Muscle of leg (tissue), 11 donors: Measurements from ENCODE around the gene RNF44. TPM values are rescaled to one million over a fixed set of nuclear protein-coding genes. Genes with fewer than 3 reads are reported as not detected.
A peak's percentile ranks its signal among the peaks of the same experiment; 100 is the strongest.

Experiments
- DNase-seq: peaks from one replicate; pipeline ENCODE4 v3.0.0; 2013
- H3K27ac ChIP-seq: one replicate; pipeline ENCODE4 v1.5.1; 2013; ENCODE audit warnings: mild to moderate bottlenecking, low read length, control low read depth
- H3K27me3 ChIP-seq: one replicate; pipeline ENCODE4 v1.6.1; 2013; ENCODE audit warnings: low read length; ENCODE audit not compliant: control insufficient read depth, insufficient read depth
- H3K36me3 ChIP-seq: one replicate; pipeline ENCODE4 v1.6.1; 2013; ENCODE audit warnings: low read length; ENCODE audit not compliant: control insufficient read depth, insufficient read depth
- H3K4me1 ChIP-seq: one replicate; pipeline ENCODE4 v1.6.1; 2013; ENCODE audit warnings: low read length; ENCODE audit not compliant: control insufficient read depth, insufficient read depth
- H3K4me3 ChIP-seq: one replicate; pipeline ENCODE4 v1.5.1; 2013; ENCODE audit warnings: low read length, control low read depth
- H3K9me3 ChIP-seq: replicated peaks from 2 replicates; pipeline ENCODE4 v1.6.1; 2013; ENCODE audit warnings: low read depth, low read length; ENCODE audit not compliant: control insufficient read depth
- WGBS: methylation state at CpG from one replicate; pipeline ENCODE4 v1.1.5; 2013; ENCODE audit warnings: missing lambda C conversion rate; ENCODE audit not compliant: insufficient coverage; 5-methylcytosine and 5-hydroxymethylcytosine counted together
- polyA plus RNA-seq, 8 donors: library from polyadenylated mRNA; unstranded; fragments of 120-200 nt; gene quantifications; one replicate each; pipeline versions ENCODE4 v1.2.1 to v1.2.3, GENCODE V29; 2013; ENCODE audit warnings: inconsistent platforms in 1 of 8, low replicate concordance in 1 of 8; ENCODE audit not compliant: insufficient read length in 8 of 8, insufficient read depth in 1 of 8
- total RNA-seq: library from RNA; stranded (reverse); fragments of 120-200 nt; gene quantifications from one replicate; pipeline ENCODE4 v1.2.4, GENCODE V29; 2013

RNF44 gene
- total and polyA plus RNA-seq, 9 donors, result 9.1 to 39.5 (median 30.8) TPM

DNA sequence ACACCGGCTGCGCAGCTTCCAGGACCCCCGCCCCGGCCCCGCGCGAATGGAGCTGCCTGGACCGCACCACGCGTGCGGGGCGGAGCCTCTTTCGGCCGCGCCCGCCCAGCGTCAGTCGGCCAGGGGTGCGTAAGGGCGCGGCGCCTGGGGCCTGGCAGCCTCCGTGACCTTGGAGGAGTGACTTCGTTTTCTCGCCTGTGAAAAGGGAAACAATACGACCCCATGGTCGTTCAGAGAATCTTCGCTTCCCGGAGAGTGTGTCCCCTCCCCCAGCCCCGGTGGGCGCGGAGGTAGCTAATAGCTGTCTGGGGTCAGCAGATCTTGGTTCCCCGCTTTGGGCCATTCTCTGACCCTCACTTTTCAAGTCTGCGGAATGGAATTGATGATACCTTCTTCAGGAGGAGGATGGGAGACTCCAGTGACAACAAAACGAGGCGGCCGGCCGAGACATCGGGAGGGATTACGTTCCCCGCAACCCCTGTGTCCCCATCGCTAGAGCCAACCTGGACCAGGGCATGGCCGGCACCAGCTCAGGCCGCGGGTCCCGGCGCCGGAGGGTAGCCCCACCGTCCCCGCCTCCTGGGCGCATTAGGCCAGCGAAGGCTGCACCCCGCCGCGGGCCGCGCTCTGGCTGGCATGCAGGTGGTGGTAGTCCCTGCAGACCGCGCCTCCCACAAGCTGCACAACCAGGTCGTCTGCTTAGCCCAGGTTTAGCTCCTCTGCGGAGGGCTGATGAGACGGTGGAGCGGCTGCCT lies 6.4 kb upstream of the RNF44 start:
- Histone ChIP-seq H3K4me3 (peak overlapping the region; percentile 54), H3K27ac (peak overlapping the region; percentile 37), H3K27me3 (no peaks in the 10 kb centered on the region), H3K36me3 (no peaks in the 10 kb centered on the region), H3K4me1 (peaks cover 25% of the 10 kb centered on the region), H3K9me3 (no peaks in the 10 kb centered on the region)
- DNase-seq, result peak; percentile 77
- WGBS, result under 1% methylated on average over 56 of the region's 63 CpGs

DNA sequence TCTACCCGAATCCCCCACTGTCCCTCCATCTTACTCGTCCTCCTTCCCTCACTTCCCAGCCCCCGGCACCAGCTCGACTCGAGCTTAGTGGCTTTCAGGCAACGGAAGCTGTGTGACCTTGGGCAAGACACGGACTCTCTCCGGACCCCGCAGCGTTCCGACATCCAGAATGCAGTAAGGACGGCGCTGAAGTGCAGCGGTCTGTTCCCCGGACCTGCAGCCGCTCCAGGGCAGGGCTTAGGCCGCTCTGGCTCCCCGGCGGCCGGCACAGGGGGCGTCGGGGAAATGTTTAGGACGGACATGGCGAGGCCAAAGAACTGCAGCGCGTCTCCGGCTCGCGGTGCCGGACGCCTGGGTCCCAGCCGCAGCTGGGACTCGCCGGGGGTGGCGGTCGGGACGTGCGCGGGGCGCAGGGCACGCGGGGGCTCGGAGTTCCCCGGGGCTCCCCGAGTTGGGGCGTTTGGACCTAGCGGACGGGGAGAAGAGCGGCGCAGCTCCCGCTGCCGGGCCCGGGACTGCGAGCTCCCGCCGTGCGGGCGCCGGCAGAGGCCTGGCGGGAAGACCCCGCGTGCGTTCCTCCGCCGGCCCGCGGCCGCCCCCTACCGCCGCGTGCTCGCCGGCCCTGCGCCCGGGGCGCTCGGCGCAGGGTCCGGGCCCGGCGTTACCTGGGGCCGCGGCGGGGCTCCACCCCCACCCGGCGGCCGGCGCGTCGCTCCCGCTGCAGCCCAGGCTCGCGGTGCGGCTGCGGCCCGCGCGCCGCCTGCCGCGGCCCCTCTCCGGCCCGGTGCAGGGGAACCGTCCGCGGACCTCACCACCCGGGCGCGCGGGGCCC lies 5.6 kb upstream of the RNF44 start:
- Histone ChIP-seq H3K4me3 (peak overlapping the region; percentile 54), H3K4me1 (peaks cover 31% of the 10 kb centered on the region), H3K27ac (peak overlapping the region; percentile 15), H3K36me3 (no peaks in the 10 kb centered on the region), H3K27me3 (no peaks in the 10 kb centered on the region), H3K9me3 (no peaks in the 10 kb centered on the region)
- WGBS, result under 1% methylated on average over 110 of the region's 110 CpGs
- DNase-seq, result peak; percentile 54

DNA sequence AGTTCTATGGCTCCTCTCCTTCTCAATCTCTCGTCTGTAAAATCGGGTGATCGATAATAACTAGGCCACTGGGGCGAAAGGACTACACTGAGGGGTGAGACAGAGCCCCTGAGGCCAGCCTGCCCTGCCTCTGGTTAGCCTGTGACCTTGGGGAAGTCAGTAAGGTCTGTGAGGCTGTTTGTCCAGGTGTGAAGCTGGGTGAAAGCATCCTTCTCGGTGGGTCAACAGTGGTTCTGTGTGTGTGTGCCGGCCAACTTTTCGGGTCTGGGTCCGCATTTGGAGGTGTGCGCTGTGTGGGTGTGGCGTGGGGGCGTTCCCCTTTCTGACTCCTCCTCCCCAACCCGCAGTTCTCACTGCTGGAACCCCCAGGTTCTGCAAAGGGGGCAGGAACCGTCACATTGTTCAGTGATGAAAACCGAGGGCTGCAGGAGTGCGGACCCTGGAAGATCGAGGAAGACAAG lies 5.0 kb upstream of the RNF44 start:
- H3K4me1 ChIP-seq, result peaks cover 31% of the 10 kb centered on the region
- H3K27me3 ChIP-seq, result no peaks in the 10 kb centered on the region
- DNase-seq, result no peak
- 51% methylated on average over 7 of the region's 16 CpGs for WGBS
- H3K9me3 ChIP-seq, result no peaks in the 10 kb centered on the region
- H3K36me3 ChIP-seq, result no peaks in the 10 kb centered on the region
- H3K4me3 ChIP-seq, result peak overlapping the region; percentile 51
- H3K27ac ChIP-seq, result peak overlapping the region; percentile 47

DNA sequence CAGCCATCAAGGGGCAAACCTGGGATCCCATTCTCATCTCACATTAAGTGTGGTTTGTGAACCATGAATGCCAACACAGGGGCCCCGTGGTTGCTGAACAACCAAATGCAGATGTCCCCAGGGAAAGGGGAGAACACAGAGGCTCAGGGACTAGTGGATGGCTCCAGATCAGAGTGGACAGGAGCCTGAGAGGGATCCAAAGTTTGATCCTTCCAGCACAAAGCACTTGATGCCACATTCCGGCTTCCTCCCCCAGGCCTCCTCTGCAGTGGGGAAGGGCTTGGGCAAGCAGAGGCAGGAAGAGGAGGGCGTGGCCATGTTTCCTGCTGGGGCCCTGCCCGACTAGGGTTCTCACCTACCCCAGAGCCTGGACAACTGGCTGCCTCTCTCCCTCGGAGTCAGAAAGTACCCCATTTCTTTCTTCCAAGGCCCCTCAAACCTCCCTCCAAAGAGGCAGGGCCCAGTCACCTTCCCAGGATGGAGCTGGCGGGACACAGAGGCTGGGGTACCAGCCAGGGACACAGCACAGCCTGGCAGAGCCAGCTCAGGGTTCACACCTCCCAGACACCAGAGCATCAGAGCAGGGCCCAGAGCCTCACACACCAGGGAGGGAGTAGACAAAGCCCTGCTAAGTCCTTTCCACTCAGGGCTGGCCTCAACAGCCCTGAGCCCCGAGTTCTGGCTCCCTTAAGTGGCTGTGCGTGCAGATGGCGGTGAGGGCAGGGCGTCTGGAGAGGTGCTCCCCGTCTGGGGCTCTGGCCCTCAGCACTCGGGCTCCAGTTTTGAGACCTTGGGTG lies 4.3 kb upstream of the RNF44 start:
- Histone ChIP-seq H3K36me3 (no peaks in the 10 kb centered on the region), H3K4me1 (peaks cover 31% of the 10 kb centered on the region), H3K27ac (peak overlapping the region; percentile 47), H3K4me3 (no peak overlapping the region), H3K27me3 (no peaks in the 10 kb centered on the region), H3K9me3 (no peaks in the 10 kb centered on the region)
- DNase-seq, result peak; percentile 43
- 48% methylated on average over 9 of the region's 12 CpGs for WGBS

DNA sequence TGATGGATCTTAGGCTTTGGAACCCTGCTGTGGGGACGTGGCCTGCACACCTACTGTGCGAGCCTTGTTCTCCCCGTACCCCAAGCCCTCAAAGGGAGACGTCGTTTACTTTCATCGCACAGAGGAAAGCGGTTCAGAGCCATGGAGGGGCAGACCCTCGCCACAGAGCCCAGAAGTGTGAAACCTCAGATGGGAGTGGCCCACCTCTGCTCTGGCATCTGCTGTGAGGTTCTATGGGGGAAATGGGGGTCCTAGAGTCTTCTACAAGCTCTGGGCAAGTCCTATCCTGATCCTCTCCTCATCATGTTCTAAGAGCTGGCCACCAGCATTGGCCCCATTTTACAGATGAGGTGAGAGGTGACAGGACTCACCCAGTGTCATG lies 3.7 kb upstream of the RNF44 start:
- H3K4me1 ChIP-seq, result peaks cover 31% of the 10 kb centered on the region
- H3K27ac ChIP-seq, result peak overlapping the region; percentile 42
- no peak for DNase-seq
- H3K9me3 ChIP-seq, result no peaks in the 10 kb centered on the region
- WGBS, result 61% methylated on average over 3 of the region's 8 CpGs
- H3K36me3 ChIP-seq, result no peaks in the 10 kb centered on the region
- no peaks in the 10 kb centered on the region for H3K27me3 ChIP-seq
- no peak overlapping the region for H3K4me3 ChIP-seq

DNA sequence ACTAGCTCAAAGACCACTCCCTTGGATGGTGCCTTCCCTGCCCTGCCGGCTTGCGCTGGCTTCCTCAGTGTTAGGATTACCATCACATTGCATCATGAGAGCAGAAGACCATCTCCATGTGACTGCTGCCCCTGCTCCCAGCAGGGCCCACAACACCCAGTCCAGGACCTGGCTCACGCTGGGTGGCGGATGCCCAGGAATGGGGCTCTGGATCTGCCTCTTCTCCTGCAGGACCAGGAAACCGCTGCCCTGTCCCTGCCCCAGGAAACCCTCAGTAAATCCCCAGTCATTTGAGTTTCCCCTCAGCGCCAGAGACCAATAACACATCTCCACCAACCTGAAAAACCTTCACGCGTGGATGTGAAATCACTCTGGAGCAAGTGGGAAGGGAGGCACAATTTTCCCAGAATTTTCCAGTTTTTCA lies 3.3 kb upstream of the RNF44 start:
- Histone ChIP-seq H3K27me3 (no peaks in the 10 kb centered on the region), H3K36me3 (peaks cover 2% of the 10 kb centered on the region), H3K4me3 (no peak overlapping the region), H3K27ac (no peak overlapping the region), H3K9me3 (no peaks in the 10 kb centered on the region), H3K4me1 (peaks cover 36% of the 10 kb centered on the region)
- DNase-seq, result no peak
- WGBS, result 78% methylated on average over 7 of the region's 8 CpGs

DNA sequence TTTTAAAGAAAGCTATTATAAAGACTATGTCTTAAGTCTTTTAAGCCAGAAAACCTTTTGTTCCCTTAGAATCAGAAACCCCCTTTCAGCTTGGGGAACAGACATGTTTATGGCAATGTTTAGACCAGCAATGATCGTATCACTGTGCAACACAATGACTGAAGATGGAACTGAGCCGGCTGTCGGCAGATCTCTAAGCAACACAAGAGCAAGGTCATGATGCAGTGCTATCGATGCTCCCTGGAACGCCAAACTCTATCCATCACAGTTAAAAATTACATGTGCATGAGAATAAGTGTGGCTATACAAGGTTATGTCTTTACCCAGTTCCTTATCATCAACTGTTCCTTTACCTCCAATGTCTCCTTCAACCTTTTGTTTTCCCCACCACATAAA lies 1.8 kb upstream of the RNF44 start:
- Histone ChIP-seq H3K27ac (peak overlapping the region; percentile 100), H3K4me3 (no peak overlapping the region), H3K4me1 (peaks cover 49% of the 10 kb centered on the region), H3K27me3 (no peaks in the 10 kb centered on the region), H3K9me3 (no peaks in the 10 kb centered on the region), H3K36me3 (peaks cover 14% of the 10 kb centered on the region)
- DNase-seq, result no peak
- WGBS, result 29% methylated on average over 1 of the region's 5 CpGs

DNA sequence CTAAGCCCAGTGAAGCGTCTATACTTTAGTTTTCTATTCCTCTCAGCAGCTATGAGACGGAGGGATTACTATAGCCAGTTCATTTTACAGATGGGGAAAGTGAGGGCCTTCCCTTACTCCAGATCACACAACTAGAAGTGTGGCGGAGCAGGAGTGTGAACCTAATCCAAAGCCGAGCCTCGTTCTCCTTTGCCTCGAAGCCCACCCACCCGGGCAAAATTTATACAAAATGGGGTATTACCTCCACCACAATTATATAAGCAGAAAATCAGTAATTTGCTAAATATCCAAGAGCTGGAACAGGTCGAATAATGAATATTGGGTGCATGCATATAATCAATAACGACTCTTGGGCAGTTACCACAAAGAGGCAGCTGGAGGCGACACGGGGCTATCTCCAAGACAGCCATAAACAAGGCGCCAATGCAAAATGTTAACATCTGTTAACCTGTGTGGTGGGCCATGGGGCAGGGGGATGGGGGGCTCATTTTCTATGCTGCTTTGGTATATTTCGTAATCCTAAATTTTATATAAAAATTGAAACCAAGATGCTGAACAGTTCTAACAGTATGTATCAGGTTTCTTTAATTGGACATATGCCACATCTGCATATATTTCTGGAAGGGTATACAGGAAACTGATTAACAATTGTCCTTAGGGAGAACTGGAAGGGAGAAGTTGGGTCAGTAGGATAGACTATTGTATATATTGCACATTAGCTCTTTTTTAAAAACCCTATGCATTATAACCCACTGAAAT lies 1.2 kb upstream of the RNF44 start:
- peak; percentile 56 for DNase-seq
- Histone ChIP-seq H3K4me3 (peak overlapping the region; percentile 32), H3K27ac (peak overlapping the region; percentile 100), H3K36me3 (peaks cover 14% of the 10 kb centered on the region), H3K9me3 (no peaks in the 10 kb centered on the region), H3K27me3 (no peaks in the 10 kb centered on the region), H3K4me1 (peaks cover 51% of the 10 kb centered on the region)
- 21% methylated on average over 4 of the region's 13 CpGs for WGBS

DNA sequence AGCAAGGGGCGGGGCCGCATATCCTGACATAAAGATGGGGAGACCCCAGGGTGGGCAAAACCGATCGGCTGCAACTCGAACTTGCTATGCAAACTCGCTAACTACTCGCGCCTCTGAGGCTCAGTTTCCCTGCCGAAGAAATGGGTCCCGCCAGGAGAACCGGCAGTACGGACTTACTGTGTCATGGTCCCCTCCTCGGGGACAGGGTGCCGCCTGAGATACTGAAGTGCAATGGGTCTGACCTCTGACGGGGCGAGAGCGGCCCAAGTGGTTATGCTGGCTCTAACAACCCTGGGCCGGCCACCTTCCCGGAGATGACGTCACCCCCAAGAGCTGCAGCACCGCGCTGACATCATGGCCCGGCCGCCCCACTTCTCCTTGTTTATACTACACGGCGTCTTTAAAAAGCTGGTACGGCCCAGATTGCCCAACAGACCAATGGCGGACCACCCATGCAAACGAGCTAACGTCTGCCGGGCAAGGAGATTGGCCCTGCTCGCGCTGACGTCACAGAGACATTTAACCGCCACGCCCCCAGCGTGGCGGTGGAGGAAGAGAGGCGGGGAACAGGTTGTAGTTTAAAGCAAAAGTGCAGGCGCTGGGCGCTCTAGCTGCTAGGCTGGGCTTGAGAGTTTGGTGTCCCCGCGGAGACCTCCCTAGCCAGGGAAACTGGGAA lies 490 bp upstream of the RNF44 start:
- peak overlapping the region; percentile 99 for H3K4me3 ChIP-seq
- no peaks in the 10 kb centered on the region for H3K27me3 ChIP-seq
- peak; percentile 100 for DNase-seq
- H3K4me1 ChIP-seq, result peaks cover 57% of the 10 kb centered on the region
- no peaks in the 10 kb centered on the region for H3K9me3 ChIP-seq
- peak overlapping the region; percentile 100 for H3K27ac ChIP-seq
- 0% methylated on average over 39 of the region's 43 CpGs for WGBS
- peaks cover 16% of the 10 kb centered on the region for H3K36me3 ChIP-seq
